Activated CD4-positive, alpha-beta T cell treated with anti-CD3 and anti-CD28 coated beads for 24 hours (primary cell): ENCODE data around the gene WASHC2C.
"Not testable (repeated sequence)": the region's sequence is repeated elsewhere in the genome, so short reads cannot be mapped to it uniquely, and the experiment has no call there.

Experiments
- DNase-seq, 2 donors: peaks; one replicate each; pipeline ENCODE4 v3.0.0-alpha.2; 2020; ENCODE audit warnings: low read depth in 2 of 2

Gene WASHC2C

GRCh38 chr10:45726703-45727420, at the start of gene WASHC2C:
TSS of gene WASHC2C (plus strand) at chr10:45727266. CDS start at chr10:45727318, 52 bp downstream.
- peak; percentile 86 to 97 for DNase-seq

- not testable (repeated sequence) for DNase-seq
Measured at GRCh38 chr10:45678467-45678866, 48.6 kb upstream of the WASHC2C start.

GRCh38 chr10:45710200-45710796, 16.8 kb upstream of the WASHC2C start:
- DNase-seq: not testable (repeated sequence)

- DNase-seq: not testable (repeated sequence)
Measured at GRCh38 chr10:45711223-45711622, 15.8 kb upstream of the WASHC2C start.

GRCh38 chr10:45717053-45717452, 10.0 kb upstream of the WASHC2C start:
- not testable (repeated sequence) for DNase-seq

GRCh38 chr10:45717642-45718041, 9.4 kb upstream of the WASHC2C start:
- not testable (repeated sequence) for DNase-seq

- DNase-seq: not testable (repeated sequence)
Measured at GRCh38 chr10:45721503-45721902, 5.6 kb upstream of the WASHC2C start.

GRCh38 chr10:45723851-45724250, 3.2 kb upstream of the WASHC2C start:
- DNase-seq: not testable (repeated sequence)

GRCh38 chr10:45727421-45727965, 427 bp downstream of the WASHC2C start:
- DNase-seq: not testable (repeated sequence)

GRCh38 chr10:45734449-45734848, 7.4 kb downstream of the WASHC2C start:
- not testable (repeated sequence) for DNase-seq

- not testable (repeated sequence) for DNase-seq
Measured at GRCh38 chr10:45734867-45735266, 7.8 kb downstream of the WASHC2C start.

GRCh38 chr10:45741559-45741958, 14.5 kb downstream of the WASHC2C start:
- not testable (repeated sequence) for DNase-seq

GRCh38 chr10:45742014-45742413, 14.9 kb downstream of the WASHC2C start:
- DNase-seq: not testable (repeated sequence)

GRCh38 chr10:45751141-45751540, 24.1 kb downstream of the WASHC2C start:
- DNase-seq: not testable (repeated sequence)

GRCh38 chr10:45752210-45752609, 25.1 kb downstream of the WASHC2C start:
- DNase-seq: not testable (repeated sequence)

- DNase-seq: not testable (repeated sequence)
Measured at GRCh38 chr10:45753979-45754495, 27.0 kb downstream of the WASHC2C start.

- not testable (repeated sequence) for DNase-seq
Measured at GRCh38 chr10:45755083-45755482, 28.0 kb downstream of the WASHC2C start.

- not testable (repeated sequence) for DNase-seq
Measured at GRCh38 chr10:45756065-45756464, 29.0 kb downstream of the WASHC2C start.

GRCh38 chr10:45757661-45758396, 30.8 kb downstream of the WASHC2C start:
- DNase-seq: not testable (repeated sequence)

- DNase-seq: not testable (repeated sequence)
Measured at GRCh38 chr10:45761622-45762021, 34.6 kb downstream of the WASHC2C start.

- not testable (repeated sequence) for DNase-seq
Measured at GRCh38 chr10:45763037-45763436, 36.0 kb downstream of the WASHC2C start.

GRCh38 chr10:45768334-45768733, 41.3 kb downstream of the WASHC2C start:
- not testable (repeated sequence) for DNase-seq
